Skin of body (tissue), 3 donors: ENCODE measurements around the gene ASTN2. TPM values are rescaled to one million over a fixed set of nuclear protein-coding genes. Genes with fewer than 3 reads are reported as not detected.

Source experiments
- DNase-seq: peaks from one replicate; lab custom pipeline; 2025; lab: John Stamatoyannopoulos, UW
- small RNA-seq: library from RNA; depleted of rRNA; stranded (forward); fragments of <200 nt; gene quantifications from one replicate; pipeline ENCODE3, GENCODE V24; 2014; ENCODE audit warnings: low replicate concordance
- total RNA-seq: library from RNA; depleted of rRNA; stranded (reverse); fragments of >200 nt; gene quantifications from one replicate; pipeline ENCODE4 v1.2.3, GENCODE V29; 2014

The ASTN2 gene
- total RNA-seq, 1 donor from 2014 or later = 10.0 TPM

GRCh38 chr9:116390303-116391228 is 1024.3 kb downstream of the ASTN2 start:
- no peak for DNase-seq

DNA sequence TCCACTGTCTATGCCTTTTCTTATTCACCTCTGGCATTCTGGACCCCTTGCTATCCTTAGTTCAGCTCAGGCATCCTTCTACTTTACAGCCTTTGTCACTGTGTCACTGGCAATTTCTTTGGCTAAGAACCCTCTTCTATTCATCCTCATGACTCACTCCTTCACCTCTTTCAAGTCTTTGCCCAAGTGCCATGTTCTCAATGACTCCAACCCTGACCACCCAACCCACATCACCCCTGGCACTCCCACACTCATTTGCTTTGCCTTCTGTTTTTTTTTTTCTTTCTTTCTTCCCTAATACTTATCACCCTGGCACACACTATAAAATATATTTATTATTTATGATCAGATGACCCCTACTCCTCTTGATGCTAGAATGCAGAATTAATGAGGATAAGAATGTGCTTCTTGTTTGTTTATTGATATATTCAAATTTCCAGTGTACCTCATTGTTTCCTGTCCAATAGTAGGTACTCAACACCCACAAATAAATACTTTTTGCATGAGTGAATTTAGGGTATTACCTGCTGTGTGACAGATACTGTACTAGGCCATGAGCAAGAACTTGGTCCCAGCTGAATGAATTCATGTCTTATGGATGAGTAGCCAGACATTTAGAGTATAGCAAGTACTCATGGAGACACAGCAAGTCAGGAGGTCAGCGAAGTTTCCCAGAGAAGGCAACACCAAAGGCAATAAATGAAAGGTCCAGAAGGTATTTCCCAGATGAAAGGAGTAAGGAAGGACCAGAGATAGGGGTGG is 1025.1 kb downstream of the ASTN2 start:
- no peak for DNase-seq

DNA sequence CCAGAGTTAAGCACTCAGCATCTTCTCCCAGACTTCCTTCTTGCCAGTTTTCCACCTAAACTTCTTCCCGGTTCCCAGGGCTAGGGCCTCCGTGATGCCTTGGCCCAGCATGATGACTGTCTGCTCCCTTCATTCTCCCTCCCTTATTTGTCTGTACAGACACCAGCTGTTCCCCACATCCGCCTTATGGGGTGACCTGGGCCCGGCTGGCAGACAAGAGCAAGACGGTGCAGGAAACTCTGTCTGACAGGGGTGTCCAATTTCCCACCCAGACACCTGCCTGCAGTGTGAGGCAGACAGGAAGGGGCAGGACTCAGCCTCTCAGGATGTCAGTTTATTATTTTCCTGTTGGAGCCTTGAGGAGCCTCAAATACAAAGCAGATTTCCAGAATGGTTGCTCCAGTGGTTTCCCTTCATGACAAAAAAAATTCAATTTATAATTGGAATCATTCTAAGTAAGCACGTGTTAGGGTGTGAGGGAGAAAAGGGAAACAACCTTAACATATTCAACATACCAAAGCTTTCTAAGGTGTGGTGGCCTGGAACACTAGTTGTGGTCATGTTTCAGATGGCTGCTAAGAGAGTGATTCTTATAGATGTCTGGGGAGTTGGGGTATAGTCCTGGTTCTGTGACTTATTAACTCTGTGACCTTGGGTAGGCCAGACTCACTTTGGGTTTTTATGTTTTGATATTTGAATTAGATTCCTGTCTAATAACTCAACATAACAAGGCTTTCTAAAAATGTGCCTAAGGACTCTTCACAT is 1026.7 kb downstream of the ASTN2 start:
- no peak for DNase-seq

DNA sequence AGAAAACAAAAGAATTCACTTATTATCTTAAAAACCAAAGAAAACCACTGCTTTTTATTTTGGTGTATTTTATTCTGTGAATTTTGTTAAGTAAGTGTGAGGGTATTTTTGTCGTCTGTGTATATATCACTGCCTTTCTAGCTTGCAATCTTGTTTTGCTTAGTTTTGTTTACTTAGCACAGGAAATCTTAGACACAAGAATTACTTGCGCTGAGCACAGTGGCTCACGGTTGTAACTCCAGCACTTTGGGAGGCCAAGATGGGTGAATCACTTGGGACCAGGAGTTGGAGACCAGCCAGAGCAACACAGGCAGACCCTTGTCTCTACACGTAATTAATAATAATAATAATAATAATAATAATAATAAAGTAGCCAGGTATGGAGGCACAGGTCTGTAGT is 1030.9 kb downstream of the ASTN2 start:
- no peak for DNase-seq

DNA sequence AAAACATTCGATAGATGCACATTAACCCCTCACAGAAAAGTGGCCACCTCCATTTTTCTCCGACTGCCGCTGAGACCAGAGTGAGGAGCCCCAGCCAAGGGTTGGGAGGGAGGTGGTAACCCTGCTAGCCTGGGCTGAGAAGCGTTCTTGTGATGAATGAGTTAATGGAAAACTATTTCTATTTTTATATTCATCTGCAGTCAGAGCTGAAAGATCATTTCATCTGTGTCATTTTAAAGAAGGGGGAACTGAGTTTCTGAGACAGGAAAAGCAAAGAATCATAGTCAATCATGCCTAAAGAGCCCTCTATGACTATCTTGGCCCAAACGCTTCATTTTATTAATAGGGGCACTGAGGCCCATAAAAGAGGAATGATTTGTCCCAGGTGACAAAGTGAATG is 1031.7 kb downstream of the ASTN2 start:
- no peak for DNase-seq

- no peak for DNase-seq
Observed at GRCh38 chr9:116382053-116382452, 1032.8 kb downstream of the ASTN2 start.

GRCh38 chr9:116381350-116381749 is 1033.5 kb downstream of the ASTN2 start:
- DNase-seq = no peak

DNA sequence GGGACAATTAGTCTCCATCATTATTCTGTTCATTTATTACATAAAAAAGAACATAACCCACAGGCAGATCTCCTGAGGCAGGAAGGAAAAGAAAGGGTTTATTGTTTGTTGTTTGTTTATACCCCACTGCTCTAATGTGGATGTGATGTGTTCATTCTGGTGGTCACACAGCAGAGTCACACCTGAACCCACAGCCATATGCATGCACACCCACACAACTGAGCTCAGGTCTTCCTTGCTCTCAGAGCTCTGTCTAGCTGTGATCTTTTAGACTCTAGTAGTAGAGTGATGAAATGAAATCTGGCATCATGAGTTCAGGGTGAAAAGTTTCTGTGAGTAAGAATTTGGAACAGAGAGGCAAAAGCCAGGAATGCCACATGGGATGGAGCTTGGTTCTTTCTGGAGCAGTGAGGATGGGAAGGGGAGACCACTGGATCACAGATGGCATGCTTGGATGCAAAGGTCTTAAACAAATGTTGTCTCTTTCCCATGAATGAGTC is 1034.3 kb downstream of the ASTN2 start:
- DNase-seq = no peak

- no peak for DNase-seq
Observed at GRCh38 chr9:116379821-116380220, 1035.0 kb downstream of the ASTN2 start.

DNA sequence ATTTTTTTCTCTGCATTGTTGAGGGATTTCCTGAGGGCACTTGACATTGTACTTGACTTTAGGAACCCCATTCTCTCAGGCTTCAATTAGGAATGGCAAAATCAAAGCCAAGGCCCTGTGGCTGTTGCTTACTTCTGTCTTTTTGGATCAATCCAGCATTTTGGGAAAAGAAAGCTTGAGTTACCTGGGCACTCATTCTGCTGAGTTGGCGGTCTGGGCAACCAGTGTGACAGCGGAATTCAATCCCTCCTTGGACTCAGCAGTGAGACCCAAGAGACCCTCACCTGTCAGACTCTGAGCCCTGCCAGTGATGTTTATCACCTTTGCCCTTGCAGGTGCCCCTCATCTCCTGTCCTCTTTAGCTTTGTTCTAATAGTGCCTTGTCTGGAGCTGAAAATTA is 1036.0 kb downstream of the ASTN2 start:
- no peak for DNase-seq

- no peak for DNase-seq
Observed at GRCh38 chr9:116377179-116377798, 1037.6 kb downstream of the ASTN2 start.

Small RNA genes within 50 kb of the gene (small RNA-seq; reads per million reads assigned to genes)
- gene SNORA70C = not detected
